ENCODE measurements around the gene DPM1. TPM values are rescaled to one million over a fixed set of nuclear protein-coding genes. Genes with fewer than 3 reads are reported as not detected.

The DPM1 gene
- total RNA-seq, 2 experiments from 2014 or later, result 48.1 to 48.9 TPM

- no peak for ATAC-seq (ENCODE audit: low read depth)
- peak overlapping the region; percentile 97 for H3K27ac Mint-ChIP-seq
- peaks cover 38% of the 10 kb centered on the region for H3K36me3 Mint-ChIP-seq
- no peaks in the 10 kb centered on the region for H3K9me3 Mint-ChIP-seq
- peak overlapping the region; percentile 86 for H3K4me3 Mint-ChIP-seq
- H3K27me3 Mint-ChIP-seq, result no peaks in the 10 kb centered on the region
- peaks cover 34% of the 10 kb centered on the region for H3K4me1 Mint-ChIP-seq
- DNase-seq, result no peak
- POLR2A ChIA-PET, result interaction anchor here (0.7 to 5.2 kb wide), 12 partner anchors 9 to 736 kb away, joined by 3 to 130 read pairs (median 4); partner anchors contain the start of genes BCAS4, DPM1, MOCS3 and PARD6B
Observed at GRCh38 chr20:50932016-50932485, 26.3 kb downstream of the DPM1 start.

DNA sequence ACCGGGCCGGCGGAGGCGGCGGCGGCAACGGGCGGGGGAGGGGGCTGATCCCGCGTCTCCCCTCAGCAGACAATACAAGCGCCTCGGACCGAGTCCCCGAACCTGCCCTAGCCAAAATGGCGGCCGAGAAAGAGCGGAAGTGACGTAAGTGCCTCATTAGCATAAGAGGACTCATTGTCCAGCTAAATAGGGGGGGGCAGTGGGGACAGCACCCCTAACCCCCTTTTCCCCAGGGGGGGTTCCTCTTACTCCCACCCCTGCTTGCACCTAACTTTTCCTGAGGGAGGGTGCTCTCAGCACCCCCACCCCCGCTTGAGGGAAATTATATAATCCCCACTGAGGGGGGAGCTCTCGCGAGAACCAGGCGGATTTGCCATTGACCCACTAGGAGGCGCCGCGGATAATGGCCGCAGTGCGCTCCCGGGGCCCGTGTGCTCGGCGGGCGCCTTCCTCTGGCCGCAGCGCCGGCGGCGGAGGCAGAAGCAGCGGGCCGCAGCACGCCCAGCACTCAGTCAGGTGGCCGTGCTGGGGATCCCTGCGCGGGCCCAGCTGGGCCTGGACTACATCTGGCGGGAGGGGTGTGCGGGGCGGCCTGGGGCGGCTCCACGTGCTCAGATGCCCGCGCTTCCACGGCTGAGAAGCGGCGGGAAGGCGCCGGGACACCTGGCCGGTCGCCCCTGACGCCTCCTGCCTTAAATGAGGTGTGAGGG is 26.9 kb downstream of the DPM1 start, which contains the start of gene ADNP:
Gene ADNP, minus strand, starts transcription at position 132 of the 710 bp plus-strand sequence. CDS start 27,441 bp downstream, outside the sequence.
- peak within 1 kb of the TSS; percentile 95 for H3K4me3 Mint-ChIP-seq
- POLR2A ChIA-PET, result interaction anchor here (0.6 to 5.2 kb wide), 19 partner anchors 9 to 736 kb away, joined by 3 to 130 read pairs (median 4); partner anchors contain the start of genes BCAS4, DPM1, MOCS3 and PARD6B
- peak; percentile 90 for DNase-seq
- no peaks in the 10 kb centered on the region for H3K9me3 Mint-ChIP-seq
- H3K27me3 Mint-ChIP-seq, result no peaks in the 10 kb centered on the region
- peaks cover 41% of the 10 kb centered on the region for H3K36me3 Mint-ChIP-seq
- peak within 1 kb of the TSS; percentile 97 for H3K27ac Mint-ChIP-seq
- H3K4me1 Mint-ChIP-seq, result peaks cover 35% of the 10 kb centered on the region
- peak; percentile 78 for ATAC-seq (ENCODE audit: low read depth)

- H3K27me3 Mint-ChIP-seq, result no peaks in the 10 kb centered on the region
- peaks cover 36% of the 10 kb centered on the region for H3K4me1 Mint-ChIP-seq
- DNase-seq (no peak), ATAC-seq (ENCODE audit: low read depth) (peak; percentile 10)
- H3K36me3 Mint-ChIP-seq, result peaks cover 44% of the 10 kb centered on the region
- no peaks in the 10 kb centered on the region for H3K9me3 Mint-ChIP-seq
- H3K27ac Mint-ChIP-seq, result peak overlapping the region; percentile 87
- H3K4me3 Mint-ChIP-seq, result peak overlapping the region; percentile 74
- POLR2A ChIA-PET, result interaction anchor here (0.7 to 5.2 kb wide), 16 partner anchors 8 to 737 kb away, joined by 3 to 130 read pairs (median 5); partner anchors contain the start of genes BCAS4, DPM1, MOCS3 and PARD6B
Observed at GRCh38 chr20:50930976-50931305, 27.4 kb downstream of the DPM1 start.

GRCh38 chr20:50930139-50930975 is 28.0 kb downstream of the DPM1 start:
- peak overlapping the region; percentile 97 for H3K27ac Mint-ChIP-seq
- H3K27me3 Mint-ChIP-seq, result no peaks in the 10 kb centered on the region
- peak overlapping the region; percentile 95 for H3K4me3 Mint-ChIP-seq
- peak; percentile 71 for DNase-seq
- peaks cover 47% of the 10 kb centered on the region for H3K36me3 Mint-ChIP-seq
- H3K9me3 Mint-ChIP-seq, result no peaks in the 10 kb centered on the region
- ATAC-seq (ENCODE audit: low read depth), result peak; percentile 3
- peaks cover 42% of the 10 kb centered on the region for H3K4me1 Mint-ChIP-seq
- POLR2A ChIA-PET, result interaction anchor here (0.7 to 5.2 kb wide), 10 partner anchors 15 to 138 kb away, joined by 3 to 130 read pairs (median 5); partner anchors contain the start of genes BCAS4, DPM1 and MOCS3

DNA sequence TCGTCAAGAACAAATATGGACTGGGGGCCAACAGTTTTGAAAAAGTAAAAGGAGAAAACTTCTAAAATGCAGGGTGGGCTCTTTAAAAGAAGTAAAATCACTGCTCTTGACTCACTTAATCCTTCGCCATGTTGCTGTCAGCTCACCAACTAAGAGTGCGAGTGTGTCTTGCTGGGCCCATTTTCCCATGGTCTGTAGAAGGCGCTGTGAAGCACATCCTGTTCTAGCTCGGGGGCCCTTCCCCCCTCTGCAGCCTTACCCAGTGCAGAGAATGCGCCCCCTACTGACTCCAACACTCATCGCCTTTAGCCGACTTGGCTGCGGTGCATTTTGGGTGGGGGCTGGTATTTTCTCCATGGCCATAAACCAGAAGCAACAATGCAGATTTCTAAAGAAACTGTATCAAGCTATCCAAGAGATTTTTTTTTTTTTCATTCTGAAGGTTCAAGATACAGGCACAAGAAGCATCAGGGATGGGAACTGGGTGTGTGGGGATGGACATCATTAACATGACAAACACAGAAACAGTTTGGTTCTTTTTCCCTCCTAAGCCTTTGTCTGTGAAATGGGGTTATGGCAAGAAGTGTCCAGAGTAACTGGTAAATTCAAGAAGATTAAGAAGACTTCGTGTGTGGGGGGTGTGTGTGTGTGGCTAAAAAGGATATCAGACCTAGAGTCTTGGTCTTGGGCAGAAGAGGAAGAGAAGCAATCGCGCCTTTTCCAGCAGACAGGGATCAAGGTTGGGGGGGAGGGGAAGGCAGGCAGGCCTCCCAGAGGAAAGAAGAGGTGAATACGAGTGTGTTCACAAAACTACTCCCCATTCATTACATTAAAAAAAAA is 28.8 kb downstream of the DPM1 start:
- ATAC-seq (ENCODE audit: low read depth), result peak; percentile 68

DNA sequence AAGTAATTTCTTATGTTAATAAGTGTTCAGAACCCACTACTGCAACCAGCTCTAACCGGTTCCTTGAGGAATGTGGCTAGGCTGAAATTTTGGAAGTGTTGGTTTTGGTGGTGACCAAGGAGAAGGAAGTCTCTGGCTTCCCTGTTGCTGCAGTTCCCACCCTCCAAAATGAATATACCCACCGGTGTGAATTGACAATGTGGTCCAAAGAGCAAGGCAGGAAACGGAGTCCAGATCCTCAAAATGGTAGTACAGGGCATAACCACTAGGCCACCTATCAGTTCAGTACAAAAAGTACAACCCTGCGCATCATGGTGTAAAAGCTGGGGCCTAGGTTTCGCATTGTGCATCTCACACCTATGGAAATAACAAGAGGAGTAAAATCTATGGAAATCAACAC is 29.9 kb downstream of the DPM1 start:
- Mint-ChIP-seq H3K27me3 (no peaks in the 10 kb centered on the region), H3K4me3 (peak overlapping the region; percentile 95), H3K36me3 (peaks cover 43% of the 10 kb centered on the region), H3K27ac (peak overlapping the region; percentile 97), H3K9me3 (no peaks in the 10 kb centered on the region), H3K4me1 (peaks cover 49% of the 10 kb centered on the region)
- POLR2A ChIA-PET, result interaction anchor here (0.8 to 5.2 kb wide), 5 partner anchors 13 to 136 kb away, joined by 3 to 130 read pairs (median 4); partner anchors contain the start of gene BCAS4
- no peak for DNase-seq
- no peak for ATAC-seq (ENCODE audit: low read depth)

More for the DNA sequence above, 28.8 kb downstream of the DPM1 start:
- POLR2A ChIA-PET, result interaction anchor here (0.6 to 5.2 kb wide), 11 partner anchors 8 to 137 kb away, joined by 3 to 130 read pairs (median 4); partner anchors contain the start of genes BCAS4, DPM1 and MOCS3
- H3K9me3 Mint-ChIP-seq, result no peaks in the 10 kb centered on the region
- peak overlapping the region; percentile 97 for H3K27ac Mint-ChIP-seq
- H3K36me3 Mint-ChIP-seq, result peaks cover 47% of the 10 kb centered on the region
- H3K27me3 Mint-ChIP-seq, result no peaks in the 10 kb centered on the region
- DNase-seq, result peak; percentile 86
- H3K4me3 Mint-ChIP-seq, result peak overlapping the region; percentile 95
- H3K4me1 Mint-ChIP-seq, result peaks cover 49% of the 10 kb centered on the region

DNA sequence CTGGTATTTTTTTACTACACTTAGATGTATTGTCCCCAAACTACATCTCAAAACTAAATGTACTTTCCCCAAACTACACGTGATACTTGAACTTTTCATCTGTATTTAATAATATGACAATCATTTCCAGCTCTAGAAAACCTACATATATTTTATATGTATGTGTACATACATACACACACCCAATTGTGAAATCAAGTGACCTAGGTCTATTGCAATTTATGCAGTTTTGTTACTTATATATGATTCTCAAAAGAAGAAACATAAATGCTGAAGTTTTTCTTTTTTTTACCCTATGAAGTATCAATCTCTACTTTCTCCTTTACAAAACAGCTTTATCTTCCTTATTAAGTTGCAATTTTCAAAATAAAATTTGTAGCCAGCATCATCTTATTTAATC is 31.8 kb downstream of the DPM1 start:
- Mint-ChIP-seq H3K4me1 (peaks cover 47% of the 10 kb centered on the region), H3K27ac (no peak overlapping the region), H3K9me3 (no peaks in the 10 kb centered on the region), H3K36me3 (peaks cover 43% of the 10 kb centered on the region), H3K27me3 (no peaks in the 10 kb centered on the region), H3K4me3 (no peak overlapping the region)
- POLR2A ChIA-PET, result interaction anchor here (1.6 kb wide), 1 partner anchor 132 kb away, joined by 6 read pairs; the partner anchor contains the start of gene BCAS4
- no peak for ATAC-seq (ENCODE audit: low read depth)
- DNase-seq, result no peak

- Mint-ChIP-seq H3K36me3 (peaks cover 41% of the 10 kb centered on the region), H3K4me1 (peaks cover 53% of the 10 kb centered on the region), H3K27me3 (no peaks in the 10 kb centered on the region), H3K27ac (no peak overlapping the region), H3K9me3 (no peaks in the 10 kb centered on the region), H3K4me3 (no peak overlapping the region)
- DNase-seq (no peak), ATAC-seq (ENCODE audit: low read depth) (no peak)
- POLR2A ChIA-PET, result no interaction called here
Observed at GRCh38 chr20:50924261-50924920, 33.9 kb downstream of the DPM1 start.

DNA sequence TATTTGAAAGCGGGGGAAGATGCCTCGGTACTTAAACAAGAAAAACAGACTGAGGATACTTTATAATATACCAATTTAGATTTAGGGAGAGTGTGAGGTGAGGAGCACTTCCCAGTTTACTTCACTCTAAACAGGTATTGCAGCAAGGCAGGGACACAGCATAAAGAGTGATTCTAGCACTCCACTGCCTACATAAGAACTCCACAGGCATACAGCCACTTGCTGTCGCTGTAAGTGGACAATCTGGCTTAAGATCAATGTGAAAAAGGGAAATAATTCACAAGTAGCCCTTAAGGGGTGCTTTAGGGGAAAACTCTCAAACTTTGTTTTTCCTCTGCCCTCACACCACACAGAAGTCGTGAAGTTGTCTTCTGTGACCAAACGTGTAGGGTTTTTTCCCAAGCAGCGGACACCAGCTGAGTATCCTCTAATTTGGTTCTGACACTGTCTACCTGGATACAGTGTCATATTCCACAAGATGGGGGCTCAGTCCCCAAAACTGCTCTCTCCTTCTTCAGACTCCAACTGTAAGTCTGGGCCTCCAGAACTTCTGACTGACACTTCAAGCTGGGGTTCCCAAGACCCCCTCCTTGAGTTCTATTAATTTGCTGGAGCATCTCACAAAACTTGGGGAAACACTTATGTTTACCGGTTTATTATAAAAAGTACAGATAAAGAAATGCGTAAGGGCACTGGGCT is 36.4 kb downstream of the DPM1 start:
- POLR2A ChIA-PET, result interaction anchor here (0.6 to 1.7 kb wide), 2 partner anchors 7 to 9 kb away, joined by 3 to 5 read pairs; partner anchors contain the start of gene ADNP
- no peak for ATAC-seq (ENCODE audit: low read depth)
- Mint-ChIP-seq H3K9me3 (no peaks in the 10 kb centered on the region), H3K4me1 (peaks cover 41% of the 10 kb centered on the region), H3K36me3 (peaks cover 31% of the 10 kb centered on the region), H3K4me3 (no peak overlapping the region), H3K27ac (no peak overlapping the region), H3K27me3 (no peaks in the 10 kb centered on the region)
- no peak for DNase-seq

GRCh38 chr20:50920997-50921396 is 37.3 kb downstream of the DPM1 start:
- Mint-ChIP-seq H3K4me1 (peaks cover 44% of the 10 kb centered on the region), H3K27ac (no peak overlapping the region), H3K4me3 (no peak overlapping the region), H3K9me3 (no peaks in the 10 kb centered on the region), H3K36me3 (peaks cover 29% of the 10 kb centered on the region), H3K27me3 (no peaks in the 10 kb centered on the region)
- POLR2A ChIA-PET, result interaction anchor here (1.1 kb wide), 1 partner anchor 8 kb away, joined by 7 read pairs; no protein-coding TSS in a partner anchor
- ATAC-seq (ENCODE audit: low read depth) (no peak), DNase-seq (no peak)

GRCh38 chr20:50919567-50919966 is 38.8 kb downstream of the DPM1 start:
- Mint-ChIP-seq H3K4me3 (no peak overlapping the region), H3K27me3 (no peaks in the 10 kb centered on the region), H3K36me3 (peaks cover 20% of the 10 kb centered on the region), H3K9me3 (no peaks in the 10 kb centered on the region), H3K27ac (no peak overlapping the region), H3K4me1 (peaks cover 38% of the 10 kb centered on the region)
- DNase-seq, result no peak
- no peak for ATAC-seq (ENCODE audit: low read depth)
- POLR2A ChIA-PET, result interaction anchor here (0.7 kb wide), 1 partner anchor 21 kb away, joined by 4 read pairs; no protein-coding TSS in a partner anchor
